Stomach (tissue), 4 donors: ENCODE measurements around the gene ODC1.

Source experiments
- POLR2A ChIP-seq, 4 donors: fragments of 450-650 bp; IDR thresholded peaks; one replicate each; pipeline ENCODE4 v1.6.1; 2016; ENCODE audit warnings: antibody characterized with exemption in 4 of 4, control low read depth in 2 of 4, mild to moderate bottlenecking in 1 of 4, moderate library complexity in 1 of 4
- TF ChIP-seq, protein P1 (sequence below), 7 experiments: fragments of 450-650 bp in 4 of 7; fragments of 200-600 bp in 3 of 7; sonication (generic) in 3 of 7; IDR thresholded peaks; one replicate each; pipeline ENCODE4 v1.5.1; 2016 to 2019; ENCODE audit warnings: antibody characterized with exemption in 7 of 7, control low read depth in 2 of 7, mild to moderate bottlenecking in 1 of 7

DNA sequence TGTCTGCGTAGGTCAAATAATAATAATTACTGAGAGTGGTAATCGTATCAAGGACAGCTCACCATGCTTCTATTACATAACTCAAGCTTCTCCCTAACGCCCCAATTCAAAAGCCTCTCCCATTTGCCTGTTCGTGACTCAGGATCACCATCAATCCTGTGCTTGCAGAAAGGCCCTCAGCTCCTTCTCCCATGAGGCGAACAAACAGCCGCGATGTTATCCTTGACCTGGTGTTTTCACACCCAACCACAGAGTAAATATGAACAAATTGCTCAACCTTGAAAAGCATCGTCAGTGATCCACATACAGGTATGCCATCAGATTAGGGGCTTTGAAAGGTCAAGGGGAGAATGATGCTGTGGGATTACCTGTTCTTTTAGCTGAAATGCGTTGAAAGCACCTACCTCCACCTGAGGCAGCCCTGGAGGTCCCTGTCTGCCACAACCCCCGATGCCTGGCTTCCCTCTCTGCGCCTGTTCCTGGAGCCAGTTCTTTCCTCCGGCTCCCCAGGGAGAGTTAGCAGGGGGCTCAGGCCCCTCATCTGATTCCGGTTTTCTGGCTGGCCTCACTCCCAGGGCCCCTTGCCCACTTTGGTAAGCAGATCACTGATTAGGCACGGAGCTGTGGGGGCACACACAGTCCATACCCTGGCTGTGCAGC, 39.1 kb upstream of the ODC1 start:
- TF ChIP-seq, protein P1, sequence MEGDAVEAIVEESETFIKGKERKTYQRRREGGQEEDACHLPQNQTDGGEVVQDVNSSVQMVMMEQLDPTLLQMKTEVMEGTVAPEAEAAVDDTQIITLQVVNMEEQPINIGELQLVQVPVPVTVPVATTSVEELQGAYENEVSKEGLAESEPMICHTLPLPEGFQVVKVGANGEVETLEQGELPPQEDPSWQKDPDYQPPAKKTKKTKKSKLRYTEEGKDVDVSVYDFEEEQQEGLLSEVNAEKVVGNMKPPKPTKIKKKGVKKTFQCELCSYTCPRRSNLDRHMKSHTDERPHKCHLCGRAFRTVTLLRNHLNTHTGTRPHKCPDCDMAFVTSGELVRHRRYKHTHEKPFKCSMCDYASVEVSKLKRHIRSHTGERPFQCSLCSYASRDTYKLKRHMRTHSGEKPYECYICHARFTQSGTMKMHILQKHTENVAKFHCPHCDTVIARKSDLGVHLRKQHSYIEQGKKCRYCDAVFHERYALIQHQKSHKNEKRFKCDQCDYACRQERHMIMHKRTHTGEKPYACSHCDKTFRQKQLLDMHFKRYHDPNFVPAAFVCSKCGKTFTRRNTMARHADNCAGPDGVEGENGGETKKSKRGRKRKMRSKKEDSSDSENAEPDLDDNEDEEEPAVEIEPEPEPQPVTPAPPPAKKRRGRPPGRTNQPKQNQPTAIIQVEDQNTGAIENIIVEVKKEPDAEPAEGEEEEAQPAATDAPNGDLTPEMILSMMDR (IDR thresholded peaks at IDR 0.05) = no peak
- no peak for TF ChIP-seq POLR2A (IDR thresholded peaks at IDR 0.05)
